Suprapubic skin (tissue), 4 donors: ENCODE measurements around the gene CAMTA1.

Experiments used
- CTCF ChIP-seq, 2 donors: fragments of 200-600 bp in 1 of 2; fragments of 450-650 bp in 1 of 2; sonication (generic) in 1 of 2; IDR thresholded peaks; one replicate each; pipeline ENCODE4 v1.5.1; 2016 to 2019; ENCODE audit warnings: antibody characterized with exemption in 2 of 2, mild to moderate bottlenecking in 1 of 2, moderate library complexity in 1 of 2
- EP300 ChIP-seq: sonication (generic); formaldehyde crosslinking; IDR thresholded peaks from one replicate; pipeline ENCODE4 v1.6.1; 2017; ENCODE audit warnings: antibody characterized with exemption
- POLR2A ChIP-seq, 2 donors: fragments of 450-650 bp; IDR thresholded peaks; one replicate each; pipeline ENCODE4 v1.6.1; 2017; ENCODE audit warnings: antibody characterized with exemption in 2 of 2, mild to moderate bottlenecking in 2 of 2, moderate library complexity in 2 of 2
- POLR2AphosphoS5 ChIP-seq, 3 donors: sonication (generic); formaldehyde crosslinking; IDR thresholded peaks; one replicate each; pipeline ENCODE4 v1.6.1; 2017; ENCODE audit warnings: antibody characterized with exemption in 3 of 3

- no peak for TF ChIP-seq POLR2A (IDR thresholded peaks at IDR 0.05)
- TF ChIP-seq CTCF (IDR thresholded peaks at IDR 0.05) = no peak
- no peak for TF ChIP-seq EP300
- TF ChIP-seq POLR2AphosphoS5 (IDR thresholded peaks at IDR 0.05) = no peak
Observed at GRCh38 chr1:7171168-7171567, 385.9 kb downstream of the CAMTA1 start.
